GM06990 (cell line): ENCODE results near the gene PARD6A.

Experiments used
- DNase-seq: peaks from one replicate; pipeline ENCODE4 v3.0.0-alpha.2; 2011; ENCODE audit not compliant: insufficient read length; ENCODE audit errors: extremely low read depth
- H3K27me3 ChIP-seq: replicated peaks from 2 replicates; pipeline ENCODE4 v1.6.0; 2011; ENCODE audit warnings: low read length; ENCODE audit not compliant: control insufficient read depth, insufficient read depth
- H3K36me3 ChIP-seq: 2 replicates; pipeline ENCODE4 v1.5.1; 2011; ENCODE audit warnings: low read length; ENCODE audit not compliant: control insufficient read depth, insufficient read depth
- H3K4me3 ChIP-seq: replicated peaks from 2 replicates; pipeline ENCODE4 v1.5.1; 2011; ENCODE audit warnings: low read depth, mild to moderate bottlenecking, control low read depth, low read length
- TF ChIP-seq, protein P1 (sequence below): IDR thresholded peaks from 2 replicates; pipeline ENCODE4 v1.5.1; 2011; ENCODE audit warnings: low read length, control low read depth, mild to moderate bottlenecking, inconsistent platforms; ENCODE audit not compliant: insufficient read depth, poor library complexity, severe bottlenecking

Gene PARD6A

DNA sequence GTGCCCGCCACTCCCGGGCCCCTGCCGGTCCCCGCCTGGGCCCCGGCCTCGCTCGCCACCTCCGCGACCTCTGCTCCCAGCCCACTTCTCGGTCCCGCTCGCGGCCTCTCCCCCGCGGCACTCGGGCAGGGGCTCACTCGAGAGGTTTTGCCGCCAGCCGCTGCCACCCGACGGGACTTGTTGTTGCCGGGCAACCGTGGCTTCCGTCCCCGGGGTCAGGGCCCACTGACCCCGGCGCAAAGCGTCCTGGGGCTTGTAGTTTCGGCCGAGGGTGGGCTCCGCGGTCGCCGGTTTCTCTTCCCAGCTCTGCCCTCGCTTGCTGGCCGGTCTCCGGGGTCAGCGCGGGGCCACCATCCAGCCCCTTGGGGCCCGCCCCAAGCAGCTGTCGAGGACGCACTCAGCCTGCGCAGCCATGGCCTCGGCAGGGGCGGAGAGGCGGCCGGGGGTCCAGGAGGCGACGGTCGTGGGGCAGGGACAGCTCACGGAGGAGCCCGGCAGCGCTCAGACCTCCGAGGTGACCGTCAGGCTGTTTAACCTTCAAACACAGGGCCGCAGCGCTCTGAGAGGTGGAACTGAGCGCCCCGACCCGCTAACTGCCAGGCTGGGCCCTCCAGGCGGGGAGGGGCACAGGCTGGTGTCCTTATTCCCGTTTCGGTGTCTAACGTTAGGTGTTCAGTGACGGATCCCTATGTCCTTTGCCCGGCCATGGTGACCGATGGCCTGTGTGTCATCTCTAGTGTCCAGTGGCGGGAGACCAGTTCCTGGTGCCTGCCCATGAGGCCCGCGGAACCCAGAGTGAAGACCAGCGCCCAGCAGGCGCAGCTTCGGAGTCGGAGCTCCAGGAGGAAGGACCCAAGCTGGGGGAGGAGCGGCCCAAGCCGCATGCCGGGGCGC, 6.0 kb downstream of the PARD6A start, which contains the start of the genes C16orf86 and ENKD1:
Gene C16orf86, plus strand, starts transcription at position 256 of the 894 bp plus-strand sequence. Its CDS starts 157 bp downstream, at position 413.
Gene ENKD1, minus strand, starts transcription at position 192 of the 894 bp plus-strand sequence. CDS start 308 bp downstream, outside the sequence.
- peak within 1 kb of the TSS; percentile 84 for H3K4me3 ChIP-seq
- TF ChIP-seq, protein P1, sequence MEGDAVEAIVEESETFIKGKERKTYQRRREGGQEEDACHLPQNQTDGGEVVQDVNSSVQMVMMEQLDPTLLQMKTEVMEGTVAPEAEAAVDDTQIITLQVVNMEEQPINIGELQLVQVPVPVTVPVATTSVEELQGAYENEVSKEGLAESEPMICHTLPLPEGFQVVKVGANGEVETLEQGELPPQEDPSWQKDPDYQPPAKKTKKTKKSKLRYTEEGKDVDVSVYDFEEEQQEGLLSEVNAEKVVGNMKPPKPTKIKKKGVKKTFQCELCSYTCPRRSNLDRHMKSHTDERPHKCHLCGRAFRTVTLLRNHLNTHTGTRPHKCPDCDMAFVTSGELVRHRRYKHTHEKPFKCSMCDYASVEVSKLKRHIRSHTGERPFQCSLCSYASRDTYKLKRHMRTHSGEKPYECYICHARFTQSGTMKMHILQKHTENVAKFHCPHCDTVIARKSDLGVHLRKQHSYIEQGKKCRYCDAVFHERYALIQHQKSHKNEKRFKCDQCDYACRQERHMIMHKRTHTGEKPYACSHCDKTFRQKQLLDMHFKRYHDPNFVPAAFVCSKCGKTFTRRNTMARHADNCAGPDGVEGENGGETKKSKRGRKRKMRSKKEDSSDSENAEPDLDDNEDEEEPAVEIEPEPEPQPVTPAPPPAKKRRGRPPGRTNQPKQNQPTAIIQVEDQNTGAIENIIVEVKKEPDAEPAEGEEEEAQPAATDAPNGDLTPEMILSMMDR = no peak
- H3K36me3 ChIP-seq = no peaks in the 10 kb centered on the region
- no peaks in the 10 kb centered on the region for H3K27me3 ChIP-seq
- peak; percentile 86 for DNase-seq

DNA sequence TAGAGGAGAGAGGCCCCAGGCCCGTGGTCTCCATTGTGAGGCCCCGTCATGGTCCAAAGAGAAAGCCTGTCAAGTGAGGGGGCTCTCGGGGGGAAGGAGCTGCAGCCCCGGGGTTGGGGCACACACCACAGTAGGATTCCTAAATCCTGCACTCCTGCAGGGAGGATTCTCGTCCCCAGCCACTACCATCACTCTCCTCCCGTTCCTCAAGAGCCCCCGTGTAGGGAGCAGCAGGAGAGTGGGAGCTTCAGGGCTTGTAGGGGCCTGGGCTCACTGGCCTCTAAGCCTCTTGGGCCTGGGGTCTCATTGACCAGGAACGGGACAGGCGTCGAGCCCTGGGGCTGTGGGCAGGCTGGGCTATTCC, 6.7 kb downstream of the PARD6A start:
- DNase-seq = no peak
- peak overlapping the region; percentile 84 for H3K4me3 ChIP-seq
- no peaks in the 10 kb centered on the region for H3K27me3 ChIP-seq
- no peaks in the 10 kb centered on the region for H3K36me3 ChIP-seq
- TF ChIP-seq, protein P1 = no peak

DNA sequence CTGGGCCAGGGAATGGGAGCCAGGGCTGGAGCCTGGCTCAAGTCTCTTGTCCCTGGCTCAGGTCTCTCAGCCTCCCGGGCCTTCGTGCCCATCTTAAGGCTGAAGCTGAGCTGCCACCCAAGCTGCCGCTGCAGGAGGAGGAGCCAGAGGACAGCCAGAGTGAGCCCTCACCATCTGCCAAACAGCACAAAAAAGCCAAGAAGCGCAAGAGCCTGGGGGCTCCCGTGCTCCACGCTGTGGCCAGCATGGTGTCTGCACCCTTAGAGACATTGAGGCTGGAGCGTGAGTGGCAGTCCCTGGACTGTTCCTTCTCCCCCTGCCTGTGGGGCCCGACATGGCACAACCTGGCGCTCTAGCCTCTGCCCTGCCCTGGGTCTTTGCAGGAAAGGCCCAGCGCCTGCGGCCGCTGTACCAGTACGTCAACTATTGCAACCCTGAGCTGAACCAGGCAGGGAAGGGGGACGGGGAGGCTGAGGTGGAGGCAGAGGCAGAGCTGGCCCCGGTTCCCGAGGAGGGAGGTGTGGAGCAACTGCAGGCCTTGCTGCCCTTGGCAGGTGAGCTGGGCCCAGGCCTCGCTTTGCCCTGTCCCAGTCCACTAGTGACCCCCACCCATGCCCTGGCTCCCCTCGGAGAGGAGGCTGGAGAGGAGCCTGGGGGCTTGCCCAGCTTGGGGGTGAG, 7.2 kb downstream of the PARD6A start:
- H3K36me3 ChIP-seq = no peaks in the 10 kb centered on the region
- H3K4me3 ChIP-seq = no peak overlapping the region
- TF ChIP-seq, protein P1 = peak; percentile 91
- H3K27me3 ChIP-seq = no peaks in the 10 kb centered on the region
- peak; percentile 85 for DNase-seq

DNA sequence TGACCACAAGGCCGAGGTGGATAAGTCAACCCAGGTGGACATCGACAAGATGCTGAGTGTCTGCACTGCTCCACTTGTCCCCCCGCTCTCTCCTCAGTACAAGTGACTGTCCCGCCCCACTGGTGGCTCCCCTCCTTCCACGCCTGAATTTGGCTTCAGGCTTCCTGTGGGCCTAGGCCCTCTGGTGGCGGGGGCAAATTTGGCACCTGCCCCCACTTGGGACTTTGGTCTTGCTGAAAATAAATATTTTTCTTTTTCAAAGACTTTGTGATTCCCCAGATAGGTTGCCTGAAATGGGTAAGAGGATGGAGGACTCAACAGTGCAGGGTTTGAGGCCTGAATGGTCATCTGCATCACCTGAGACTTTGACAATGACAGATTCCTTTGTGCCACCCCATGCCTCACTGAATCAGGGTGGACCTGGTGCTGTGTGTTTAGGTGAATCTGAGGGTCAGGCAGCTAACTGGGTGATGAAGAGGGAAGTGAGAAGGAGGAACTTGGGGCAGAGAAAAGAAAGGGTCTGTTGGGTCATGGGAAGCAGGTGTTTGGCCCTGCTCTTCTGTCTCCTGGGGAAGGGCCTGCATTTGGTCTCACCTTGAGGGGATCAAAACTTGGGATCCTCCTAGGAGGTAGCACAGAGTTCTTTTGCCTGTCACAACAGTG, 7.9 kb downstream of the PARD6A start:
- DNase-seq = no peak
- Histone ChIP-seq H3K27me3 (no peaks in the 10 kb centered on the region), H3K36me3 (no peaks in the 10 kb centered on the region), H3K4me3 (no peak overlapping the region)
- TF ChIP-seq, protein P1 = peak; percentile 44

DNA sequence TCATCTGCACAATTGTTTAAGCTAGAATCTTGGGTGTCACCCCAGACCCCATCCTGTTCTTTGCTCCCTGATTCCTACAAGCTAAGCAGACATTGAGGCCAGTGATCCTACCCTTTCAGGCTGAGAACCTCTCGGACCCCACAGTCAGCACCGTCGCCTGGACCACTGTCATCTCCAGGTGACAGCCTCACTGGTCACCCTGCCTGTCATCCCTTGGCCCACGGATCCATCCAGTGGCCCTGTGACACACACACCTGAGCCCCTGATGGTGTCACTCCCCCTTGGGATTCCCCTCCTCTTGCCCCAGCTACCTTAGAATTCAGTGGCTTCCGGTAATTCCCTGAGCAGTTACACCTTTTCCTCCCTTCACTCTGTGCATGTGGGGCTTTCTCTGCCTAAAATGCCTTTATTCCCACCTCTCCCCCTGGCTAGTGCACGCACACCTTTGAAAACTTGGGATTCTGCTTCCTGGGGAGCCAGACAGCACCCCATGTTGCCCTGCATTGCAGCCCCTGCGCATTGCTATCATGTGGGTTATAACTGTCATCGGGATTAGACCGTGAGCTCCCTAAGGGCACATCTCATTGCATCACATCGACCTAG, 8.8 kb downstream of the PARD6A start:
- Histone ChIP-seq H3K36me3 (no peaks in the 10 kb centered on the region), H3K27me3 (no peaks in the 10 kb centered on the region), H3K4me3 (no peak overlapping the region)
- TF ChIP-seq, protein P1 = no peak
- DNase-seq = no peak
